ENCODE measurements around the gene UST.
"Not testable (repeated sequence)": the region's sequence is repeated elsewhere in the genome, so short reads cannot be mapped to it uniquely, and the experiment has no call there.

The UST gene

GRCh38 chr6:148973538-148974208, 226.8 kb downstream of the UST start:
- no peak for DNase-seq (ENCODE audit: low read depth in 2 of 2)

GRCh38 chr6:148974351-148974750, 227.5 kb downstream of the UST start:
- no peak for DNase-seq (ENCODE audit: low read depth in 2 of 2)

- DNase-seq (ENCODE audit: low read depth in 2 of 2) = not testable (repeated sequence)
Observed at GRCh38 chr6:148978298-148978697, 231.5 kb downstream of the UST start.

- DNase-seq (ENCODE audit: low read depth in 2 of 2) = no peak
Observed at GRCh38 chr6:148979014-148979901, 232.4 kb downstream of the UST start.

- DNase-seq (ENCODE audit: low read depth in 2 of 2) = no peak
Observed at GRCh38 chr6:148980234-148980633, 233.4 kb downstream of the UST start.

GRCh38 chr6:148981515-148981914, 234.7 kb downstream of the UST start:
- DNase-seq (ENCODE audit: low read depth in 2 of 2) = no peak

GRCh38 chr6:148983101-148983761, 236.4 kb downstream of the UST start:
- no peak for DNase-seq (ENCODE audit: low read depth in 2 of 2)

- DNase-seq (ENCODE audit: low read depth in 2 of 2) = no peak
Observed at GRCh38 chr6:148983966-148984365, 237.1 kb downstream of the UST start.

- DNase-seq (ENCODE audit: low read depth in 2 of 2) = no peak
Observed at GRCh38 chr6:148984531-148985056, 237.8 kb downstream of the UST start.

- no peak for DNase-seq (ENCODE audit: low read depth in 2 of 2)
Observed at GRCh38 chr6:148985499-148985898, 238.7 kb downstream of the UST start.

- DNase-seq (ENCODE audit: low read depth in 2 of 2) = no peak
Observed at GRCh38 chr6:148986608-148987007, 239.8 kb downstream of the UST start.

GRCh38 chr6:148987982-148988381, 241.2 kb downstream of the UST start:
- no peak for DNase-seq (ENCODE audit: low read depth in 2 of 2)

- no peak for DNase-seq (ENCODE audit: low read depth in 2 of 2)
Observed at GRCh38 chr6:148989585-148989984, 242.8 kb downstream of the UST start.

- no peak for DNase-seq (ENCODE audit: low read depth in 2 of 2)
Observed at GRCh38 chr6:148990403-148990802, 243.6 kb downstream of the UST start.

GRCh38 chr6:148996815-148997214, 250.0 kb downstream of the UST start:
- DNase-seq (ENCODE audit: low read depth in 2 of 2) = no peak

GRCh38 chr6:148997865-148998264, 251.0 kb downstream of the UST start:
- DNase-seq (ENCODE audit: low read depth in 2 of 2) = no peak

- DNase-seq (ENCODE audit: low read depth in 2 of 2) = no peak
Observed at GRCh38 chr6:148998704-148999103, 251.9 kb downstream of the UST start.

- no peak for DNase-seq (ENCODE audit: low read depth in 2 of 2)
Observed at GRCh38 chr6:148999501-148999900, 252.7 kb downstream of the UST start.

GRCh38 chr6:148999929-149000468, 253.2 kb downstream of the UST start:
- DNase-seq (ENCODE audit: low read depth in 2 of 2) = no peak

GRCh38 chr6:149001422-149001821, 254.6 kb downstream of the UST start:
- no peak for DNase-seq (ENCODE audit: low read depth in 2 of 2)

- no peak for DNase-seq (ENCODE audit: low read depth in 2 of 2)
Observed at GRCh38 chr6:149003560-149003959, 256.7 kb downstream of the UST start.

- DNase-seq (ENCODE audit: low read depth in 2 of 2) = no peak
Observed at GRCh38 chr6:149004664-149005063, 257.8 kb downstream of the UST start.

All from stimulated activated CD4-positive, alpha-beta T cell treated with anti-CD3 and anti-CD28 coated beads, Interleukin-4, amount 100 ng/mL, for 48 hours (primary cell).